T-cell (primary cell): Measurements from ENCODE around the gene TBC1D4. TPM values are rescaled to one million over a fixed set of nuclear protein-coding genes. Genes with fewer than 3 reads are reported as not detected.
"Not testable (repeated sequence)": the region's sequence is repeated elsewhere in the genome, so short reads cannot be mapped to it uniquely, and the experiment has no call there.

Experiments used
- ATAC-seq, 4 experiments: fragments of 200-7000 bp in 3 of 4; fragments of 150-1000 bp in 1 of 4; cut with Tn5 transposase; replicated peaks in 1 of 4; 1 replicate in 3 of 4; 2 replicates in 1 of 4; pipeline ENCODE4 v1.10.0; 2021; ENCODE audit warnings: moderate library complexity in 3 of 4, mild to moderate bottlenecking in 2 of 4, moderate number of reproducible peaks in 1 of 4
- CTCF ChIA-PET, 2 donors: fragments of 300-600 bp; sonication (Branson Sonifier 250); formaldehyde crosslinking; loops; one replicate each; lab custom pipeline; 2022; ENCODE audit warnings: antibody characterized with exemption in 2 of 2; lab: Charles Lee
- POLR2A ChIA-PET, 2 donors: fragments of 300-600 bp; sonication (Branson Sonifier 250); formaldehyde crosslinking; loops; one replicate each; lab custom pipeline; 2022; ENCODE audit warnings: antibody characterized with exemption in 2 of 2; lab: Charles Lee
- DNase-seq, 35 experiments: peaks; one replicate each; pipeline versions ENCODE4 v3.0.0 to v3.0.0-alpha.2; 2013 to 2023
- H3K27ac ChIP-seq: one replicate; pipeline ENCODE4 v1.5.1; 2013; ENCODE audit warnings: low read length
- H3K27me3 ChIP-seq, 2 experiments: replicated peaks in 1 of 2; 1 replicate in 1 of 2; 2 replicates in 1 of 2; pipeline versions ENCODE4 v1.6.1 to v1.7.0; 2013; ENCODE audit warnings: low read length in 1 of 2, mixed read lengths in 1 of 2; ENCODE audit not compliant: control insufficient read depth in 2 of 2, insufficient read depth in 2 of 2; ENCODE audit errors: extremely low read depth in 1 of 2
- H3K36me3 ChIP-seq, 2 donors: 1 replicate in 1 of 2; 2 replicates in 1 of 2; pipeline versions ENCODE4 v1.6.1 to v1.7.0; 2013; ENCODE audit warnings: low read length in 1 of 2; ENCODE audit not compliant: control insufficient read depth in 2 of 2, insufficient read depth in 1 of 2; ENCODE audit errors: extremely low read depth in 1 of 2
- H3K4me1 ChIP-seq, 2 experiments: 1 replicate in 1 of 2; 2 replicates in 1 of 2; pipeline versions ENCODE4 v1.6.1 to v1.7.0; 2013; ENCODE audit warnings: low read length in 2 of 2, mixed read lengths in 1 of 2; ENCODE audit not compliant: insufficient read depth in 2 of 2, control insufficient read depth in 1 of 2; ENCODE audit errors: extremely low read depth in 1 of 2
- H3K4me3 ChIP-seq, 2 donors: 1 replicate in 1 of 2; 2 replicates in 1 of 2; pipeline versions ENCODE4 v1.5.1 to v1.7.0; 2013; ENCODE audit warnings: mild to moderate bottlenecking in 2 of 2, low read length in 1 of 2, moderate library complexity in 1 of 2; ENCODE audit not compliant: control insufficient read depth in 1 of 2; ENCODE audit errors: extremely low read depth in 1 of 2
- H3K9me3 ChIP-seq: 2 replicates; pipeline ENCODE4 v1.7.0; 2013
- H3K27ac Mint-ChIP-seq, 2 donors: one replicate each; pipeline ENCODE4 v1.8.0; 2020 to 2021; ENCODE audit warnings: mild to moderate bottlenecking in 2 of 2, mixed read lengths in 2 of 2
- H3K27me3 Mint-ChIP-seq, 2 donors: one replicate each; pipeline ENCODE4 v1.8.0; 2021 to 2022; ENCODE audit warnings: mixed read lengths in 2 of 2
- H3K36me3 Mint-ChIP-seq: one replicate; pipeline ENCODE4 v1.8.0; 2021; ENCODE audit warnings: mixed read lengths
- H3K4me1 Mint-ChIP-seq, 3 donors: one replicate each; pipeline ENCODE4 v1.8.0; 2020 to 2022; ENCODE audit warnings: mixed read lengths in 3 of 3, mild to moderate bottlenecking in 1 of 3
- H3K4me3 Mint-ChIP-seq, 3 donors: one replicate each; pipeline ENCODE4 v1.8.0; 2020 to 2022; ENCODE audit warnings: mild to moderate bottlenecking in 3 of 3, mixed read lengths in 3 of 3, moderate library complexity in 3 of 3
- H3K9me3 Mint-ChIP-seq, 3 donors: one replicate each; pipeline ENCODE4 v1.8.0; 2020 to 2022; ENCODE audit warnings: mixed read lengths in 3 of 3
- WGBS: methylation state at CpG from one replicate; pipeline ENCODE4 v1.1.5; 2013; ENCODE audit warnings: missing lambda C conversion rate; ENCODE audit not compliant: insufficient coverage; 5-methylcytosine and 5-hydroxymethylcytosine counted together
- total RNA-seq, 35 experiments: library from RNA in 6 of 35; stranded (reverse) in 6 of 35; fragments of 120-200 nt in 1 of 35; gene quantifications; one replicate each; pipeline versions ENCODE4 v1.2.1 to v1.2.4 and lab custom pipeline; 2013 to 2026

TBC1D4 gene
- total RNA-seq, 5 donors from 2014 or later (not counting 1 experiment from before 2014, with no cell fraction given) = 45.7 to 67.9 (median 56.8) TPM

GRCh38 chr13:75245578-75245977 lies 236.4 kb downstream of the TBC1D4 start:
- ATAC-seq, H3K4me3 Mint-ChIP-seq, CTCF ChIA-PET, H3K4me3 ChIP-seq, H3K36me3 ChIP-seq, H3K9me3 ChIP-seq, H3K9me3 Mint-ChIP-seq, H3K27ac Mint-ChIP-seq, H3K4me1 ChIP-seq, DNase-seq, POLR2A ChIA-PET, H3K27ac ChIP-seq, H3K27me3 ChIP-seq, H3K4me1 Mint-ChIP-seq, H3K36me3 Mint-ChIP-seq, H3K27me3 Mint-ChIP-seq: not testable (repeated sequence)
- 88% methylated on average over 1 of the region's 5 CpGs for WGBS

- ATAC-seq, H3K27ac ChIP-seq, H3K36me3 Mint-ChIP-seq, H3K4me3 Mint-ChIP-seq, H3K9me3 ChIP-seq, H3K27me3 ChIP-seq, H3K4me3 ChIP-seq, H3K36me3 ChIP-seq, H3K4me1 ChIP-seq, H3K27ac Mint-ChIP-seq, CTCF ChIA-PET, H3K4me1 Mint-ChIP-seq, H3K27me3 Mint-ChIP-seq, DNase-seq, POLR2A ChIA-PET: not testable (repeated sequence)
- 86% methylated on average over 22 of the region's 22 CpGs for WGBS
- peaks cover 9 to 19% (median 13%) of the 10 kb centered on the region in 3 donors for H3K9me3 Mint-ChIP-seq
Measured at GRCh38 chr13:75240240-75240639, 241.7 kb downstream of the TBC1D4 start.

- no peaks in the 10 kb centered on the region for H3K4me1 Mint-ChIP-seq
- H3K27ac Mint-ChIP-seq = no peak overlapping the region
- ATAC-seq = no peak
Measured at GRCh38 chr13:75236774-75237173, 245.2 kb downstream of the TBC1D4 start.

More at GRCh38 chr13:75236774-75237173, 245.2 kb downstream of the TBC1D4 start:
- no peaks in the 10 kb centered on the region for H3K9me3 ChIP-seq
- H3K27me3 ChIP-seq = no peaks in the 10 kb centered on the region
- no peak overlapping the region for H3K27ac ChIP-seq
- Mint-ChIP-seq H3K9me3 (peaks cover 9 to 19% (median 13%) of the 10 kb centered on the region in 3 donors), H3K27me3 (peaks cover 2 to 4% of the 10 kb centered on the region in 2 donors), H3K4me3 (no peak overlapping the region), H3K36me3 (no peaks in the 10 kb centered on the region)
- no peak overlapping the region for H3K4me3 ChIP-seq
- 100% methylated on average over 2 of the region's 3 CpGs for WGBS
- CTCF ChIA-PET = no interaction called here
- no peaks in the 10 kb centered on the region for H3K4me1 ChIP-seq
- no peak for DNase-seq
- POLR2A ChIA-PET = no interaction called here
- no peaks in the 10 kb centered on the region for H3K36me3 ChIP-seq

Other genes with a start within 250 kb of the TBC1D4 start
- 100 to 1,000 TPM; 165 to 218 (median 191) TPM for gene COMMD6, start 55.7 kb upstream of the TBC1D4 start, total RNA-seq
- 10 to 100 TPM; 13.9 to 26.5 (median 16.0) TPM for gene UCHL3, start 67.6 kb upstream of the TBC1D4 start, total RNA-seq
- gene LMO7, start 154.2 kb upstream of the TBC1D4 start, total RNA-seq = 10 to 100 TPM; 22.6 to 46.8 (median 34.0) TPM